ENCODE results near the gene SREBF1. TPM values are rescaled to one million over a fixed set of nuclear protein-coding genes. Genes with fewer than 3 reads are reported as not detected.
A peak's percentile ranks its signal among the peaks of the same experiment; 100 is the strongest.

SREBF1 gene
- polyA plus RNA-seq, 1 of the 3 experiments (the other 2 are of a cell fraction) = 20.4 TPM

DNA sequence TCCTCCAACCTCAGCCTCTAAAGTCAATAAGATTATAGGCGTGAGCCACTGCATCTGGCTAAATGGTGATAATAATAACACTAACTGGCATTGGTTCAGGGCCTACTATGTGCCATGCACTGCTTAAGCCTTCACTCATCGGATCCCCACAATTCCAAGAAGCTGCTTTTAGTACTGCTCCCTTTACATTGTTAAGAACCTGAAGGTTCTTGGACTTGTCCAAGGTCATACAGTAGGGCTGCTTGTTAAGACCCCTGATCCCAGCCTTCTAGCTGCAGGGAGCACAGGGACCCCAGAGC, 6.6 kb downstream of the SREBF1 start:
- H3K9me3 ChIP-seq = no peaks in the 10 kb centered on the region
- no peaks in the 10 kb centered on the region for H3K27me3 ChIP-seq (ENCODE audit: insufficient read depth)
- TF ChIP-seq, protein P1, sequence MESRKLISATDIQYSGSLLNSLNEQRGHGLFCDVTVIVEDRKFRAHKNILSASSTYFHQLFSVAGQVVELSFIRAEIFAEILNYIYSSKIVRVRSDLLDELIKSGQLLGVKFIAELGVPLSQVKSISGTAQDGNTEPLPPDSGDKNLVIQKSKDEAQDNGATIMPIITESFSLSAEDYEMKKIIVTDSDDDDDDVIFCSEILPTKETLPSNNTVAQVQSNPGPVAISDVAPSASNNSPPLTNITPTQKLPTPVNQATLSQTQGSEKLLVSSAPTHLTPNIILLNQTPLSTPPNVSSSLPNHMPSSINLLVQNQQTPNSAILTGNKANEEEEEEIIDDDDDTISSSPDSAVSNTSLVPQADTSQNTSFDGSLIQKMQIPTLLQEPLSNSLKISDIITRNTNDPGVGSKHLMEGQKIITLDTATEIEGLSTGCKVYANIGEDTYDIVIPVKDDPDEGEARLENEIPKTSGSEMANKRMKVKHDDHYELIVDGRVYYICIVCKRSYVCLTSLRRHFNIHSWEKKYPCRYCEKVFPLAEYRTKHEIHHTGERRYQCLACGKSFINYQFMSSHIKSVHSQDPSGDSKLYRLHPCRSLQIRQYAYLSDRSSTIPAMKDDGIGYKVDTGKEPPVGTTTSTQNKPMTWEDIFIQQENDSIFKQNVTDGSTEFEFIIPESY (IDR thresholded peaks at IDR 0.05; ENCODE audit: borderline replicate concordance, low read depth) = no peak
- TF ChIP-seq, protein P2, sequence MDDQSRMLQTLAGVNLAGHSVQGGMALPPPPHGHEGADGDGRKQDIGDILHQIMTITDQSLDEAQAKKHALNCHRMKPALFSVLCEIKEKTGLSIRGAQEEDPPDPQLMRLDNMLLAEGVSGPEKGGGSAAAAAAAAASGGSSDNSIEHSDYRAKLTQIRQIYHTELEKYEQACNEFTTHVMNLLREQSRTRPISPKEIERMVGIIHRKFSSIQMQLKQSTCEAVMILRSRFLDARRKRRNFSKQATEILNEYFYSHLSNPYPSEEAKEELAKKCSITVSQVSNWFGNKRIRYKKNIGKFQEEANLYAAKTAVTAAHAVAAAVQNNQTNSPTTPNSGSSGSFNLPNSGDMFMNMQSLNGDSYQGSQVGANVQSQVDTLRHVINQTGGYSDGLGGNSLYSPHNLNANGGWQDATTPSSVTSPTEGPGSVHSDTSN (IDR thresholded peaks at IDR 0.05) = no peak
- no peak for TF ChIP-seq FOXM1 (IDR thresholded peaks at IDR 0.05; ENCODE audit: low read depth)
- TF ChIP-seq CHD2 (IDR thresholded peaks at IDR 0.05; ENCODE audit: low read length, partially characterized antibody) = no peak
- TF ChIP-seq MEF2A (IDR thresholded peaks at IDR 0.05; ENCODE audit: borderline replicate concordance, low read depth) = no peak
- TF ChIP-seq, protein P3, sequence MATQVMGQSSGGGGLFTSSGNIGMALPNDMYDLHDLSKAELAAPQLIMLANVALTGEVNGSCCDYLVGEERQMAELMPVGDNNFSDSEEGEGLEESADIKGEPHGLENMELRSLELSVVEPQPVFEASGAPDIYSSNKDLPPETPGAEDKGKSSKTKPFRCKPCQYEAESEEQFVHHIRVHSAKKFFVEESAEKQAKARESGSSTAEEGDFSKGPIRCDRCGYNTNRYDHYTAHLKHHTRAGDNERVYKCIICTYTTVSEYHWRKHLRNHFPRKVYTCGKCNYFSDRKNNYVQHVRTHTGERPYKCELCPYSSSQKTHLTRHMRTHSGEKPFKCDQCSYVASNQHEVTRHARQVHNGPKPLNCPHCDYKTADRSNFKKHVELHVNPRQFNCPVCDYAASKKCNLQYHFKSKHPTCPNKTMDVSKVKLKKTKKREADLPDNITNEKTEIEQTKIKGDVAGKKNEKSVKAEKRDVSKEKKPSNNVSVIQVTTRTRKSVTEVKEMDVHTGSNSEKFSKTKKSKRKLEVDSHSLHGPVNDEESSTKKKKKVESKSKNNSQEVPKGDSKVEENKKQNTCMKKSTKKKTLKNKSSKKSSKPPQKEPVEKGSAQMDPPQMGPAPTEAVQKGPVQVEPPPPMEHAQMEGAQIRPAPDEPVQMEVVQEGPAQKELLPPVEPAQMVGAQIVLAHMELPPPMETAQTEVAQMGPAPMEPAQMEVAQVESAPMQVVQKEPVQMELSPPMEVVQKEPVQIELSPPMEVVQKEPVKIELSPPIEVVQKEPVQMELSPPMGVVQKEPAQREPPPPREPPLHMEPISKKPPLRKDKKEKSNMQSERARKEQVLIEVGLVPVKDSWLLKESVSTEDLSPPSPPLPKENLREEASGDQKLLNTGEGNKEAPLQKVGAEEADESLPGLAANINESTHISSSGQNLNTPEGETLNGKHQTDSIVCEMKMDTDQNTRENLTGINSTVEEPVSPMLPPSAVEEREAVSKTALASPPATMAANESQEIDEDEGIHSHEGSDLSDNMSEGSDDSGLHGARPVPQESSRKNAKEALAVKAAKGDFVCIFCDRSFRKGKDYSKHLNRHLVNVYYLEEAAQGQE (IDR thresholded peaks at IDR 0.05; ENCODE audit: low read depth, low read length) = no peak
- TF ChIP-seq, protein P4, sequence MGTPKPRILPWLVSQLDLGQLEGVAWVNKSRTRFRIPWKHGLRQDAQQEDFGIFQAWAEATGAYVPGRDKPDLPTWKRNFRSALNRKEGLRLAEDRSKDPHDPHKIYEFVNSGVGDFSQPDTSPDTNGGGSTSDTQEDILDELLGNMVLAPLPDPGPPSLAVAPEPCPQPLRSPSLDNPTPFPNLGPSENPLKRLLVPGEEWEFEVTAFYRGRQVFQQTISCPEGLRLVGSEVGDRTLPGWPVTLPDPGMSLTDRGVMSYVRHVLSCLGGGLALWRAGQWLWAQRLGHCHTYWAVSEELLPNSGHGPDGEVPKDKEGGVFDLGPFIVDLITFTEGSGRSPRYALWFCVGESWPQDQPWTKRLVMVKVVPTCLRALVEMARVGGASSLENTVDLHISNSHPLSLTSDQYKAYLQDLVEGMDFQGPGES (IDR thresholded peaks at IDR 0.05; ENCODE audit: low read depth, low read length) = no peak
- TF ChIP-seq SIN3A (IDR thresholded peaks at IDR 0.05; ENCODE audit: borderline replicate concordance, low read depth, low read length) = no peak
- TF ChIP-seq RFX5 (IDR thresholded peaks at IDR 0.05; ENCODE audit: low read length) = no peak
- TF ChIP-seq, protein P5, sequence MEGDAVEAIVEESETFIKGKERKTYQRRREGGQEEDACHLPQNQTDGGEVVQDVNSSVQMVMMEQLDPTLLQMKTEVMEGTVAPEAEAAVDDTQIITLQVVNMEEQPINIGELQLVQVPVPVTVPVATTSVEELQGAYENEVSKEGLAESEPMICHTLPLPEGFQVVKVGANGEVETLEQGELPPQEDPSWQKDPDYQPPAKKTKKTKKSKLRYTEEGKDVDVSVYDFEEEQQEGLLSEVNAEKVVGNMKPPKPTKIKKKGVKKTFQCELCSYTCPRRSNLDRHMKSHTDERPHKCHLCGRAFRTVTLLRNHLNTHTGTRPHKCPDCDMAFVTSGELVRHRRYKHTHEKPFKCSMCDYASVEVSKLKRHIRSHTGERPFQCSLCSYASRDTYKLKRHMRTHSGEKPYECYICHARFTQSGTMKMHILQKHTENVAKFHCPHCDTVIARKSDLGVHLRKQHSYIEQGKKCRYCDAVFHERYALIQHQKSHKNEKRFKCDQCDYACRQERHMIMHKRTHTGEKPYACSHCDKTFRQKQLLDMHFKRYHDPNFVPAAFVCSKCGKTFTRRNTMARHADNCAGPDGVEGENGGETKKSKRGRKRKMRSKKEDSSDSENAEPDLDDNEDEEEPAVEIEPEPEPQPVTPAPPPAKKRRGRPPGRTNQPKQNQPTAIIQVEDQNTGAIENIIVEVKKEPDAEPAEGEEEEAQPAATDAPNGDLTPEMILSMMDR (IDR thresholded peaks at IDR 0.05) = no peak
- TF ChIP-seq, protein P6, sequence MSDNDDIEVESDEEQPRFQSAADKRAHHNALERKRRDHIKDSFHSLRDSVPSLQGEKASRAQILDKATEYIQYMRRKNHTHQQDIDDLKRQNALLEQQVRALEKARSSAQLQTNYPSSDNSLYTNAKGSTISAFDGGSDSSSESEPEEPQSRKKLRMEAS (IDR thresholded peaks at IDR 0.05; ENCODE audit: low read depth) = no peak
- TF ChIP-seq YY1 (IDR thresholded peaks at IDR 0.05; ENCODE audit: low read depth) = no peak
- TF ChIP-seq EP300 (IDR thresholded peaks at IDR 0.05; ENCODE audit: borderline replicate concordance in 1 of 2, low read depth in 1 of 2, low read length in 1 of 2) = no peak
- TF ChIP-seq ELF1 (IDR thresholded peaks at IDR 0.05) = no peak
- TF ChIP-seq TCF12 (IDR thresholded peaks at IDR 0.05) = no peak
- TF ChIP-seq SMC3 (IDR thresholded peaks at IDR 0.05; ENCODE audit: low read depth, low read length) = no peak
- no peak for TF ChIP-seq FOXJ3 (CRISPR knock-in tag; IDR thresholded peaks at IDR 0.05)
- TF ChIP-seq MXI1 (IDR thresholded peaks at IDR 0.05; ENCODE audit: low read depth, low read length) = no peak
- TF ChIP-seq NFIC (IDR thresholded peaks at IDR 0.05; ENCODE audit: borderline replicate concordance) = no peak
- TF ChIP-seq POLR2AphosphoS5 (IDR thresholded peaks at IDR 0.05; ENCODE audit: low read depth, low read length) = no peak
- 95% methylated on average over 2 of the region's 2 CpGs for WGBS (ENCODE audit: low lambda C conversion rate)
- H3K27ac ChIP-seq (ENCODE audit: low read depth in 2 of 2, low read length in 1 of 2) = peak overlapping the region in 1 of 2 experiments; percentile 97; a peak in 2 of 4 replicates
- no peak overlapping the region for H3K4me3 ChIP-seq (ENCODE audit: low read depth in 2 of 2, low read length in 1 of 2)
- H4K20me1 ChIP-seq (ENCODE audit: insufficient read depth) = no peaks in the 10 kb centered on the region
- no peaks in the 10 kb centered on the region for H3K36me3 ChIP-seq (replicated peaks in 1 of 2; ENCODE audit: control insufficient read depth in 1 of 2, insufficient read depth in 2 of 2, low read length in 1 of 2)
- ChIA-PET POLR2A (interaction anchor here (1.4 to 2.0 kb wide), 2 partner anchors 10 to 11 kb away, joined by 3 to 8 read pairs; no protein-coding TSS in a partner anchor), CTCF (interaction anchor here (1.0 to 2.4 kb wide), 3 partner anchors 14 to 30 kb away, joined by 3 to 15 read pairs (median 3); no protein-coding TSS in a partner anchor)
- peaks cover 0 to 70% of the 10 kb centered on the region in 2 experiments; a peak in 1 of 4 replicates for H3K4me1 ChIP-seq (ENCODE audit: control insufficient read depth in 1 of 2, insufficient read depth in 2 of 2, low read depth in 1 of 2, low read length in 1 of 2)
- no peak overlapping the region for H3K4me2 ChIP-seq
- no peak for DNase-seq
- H3K9ac ChIP-seq = no peak overlapping the region
- H3K79me2 ChIP-seq (ENCODE audit: insufficient read depth) = no peaks in the 10 kb centered on the region
- no peak overlapping the region for H2AFZ ChIP-seq (ENCODE audit: low read depth)
- no peaks in the 10 kb centered on the region for H3K9me2 ChIP-seq
- H3F3A ChIP-seq (replicated peaks; ENCODE audit: insufficient read depth) = peaks cover 4% of the 10 kb centered on the region
